HepG2 (cell line): Measurements from ENCODE around the gene ZNF446.

ENCODE experiments used
- CTCF ChIP-seq: sonication (generic); formaldehyde crosslinking; IDR thresholded peaks from 2 replicates; pipeline ENCODE4 v1.5.0; 2020; ENCODE audit warnings: mild to moderate bottlenecking, missing genetic modification reagents, moderate library complexity
- EED ChIP-seq: sonication (generic); formaldehyde crosslinking; IDR thresholded peaks from 2 replicates; pipeline ENCODE4 v1.5.0; 2020; ENCODE audit warnings: mild to moderate bottlenecking, missing genetic modification reagents
- ELF4 ChIP-seq: sonication (generic); formaldehyde crosslinking; IDR thresholded peaks from 2 replicates; pipeline ENCODE4 v1.5.0; 2020; ENCODE audit warnings: missing genetic modification reagents, mild to moderate bottlenecking, moderate library complexity, borderline replicate concordance
- FOXP4 ChIP-seq: sonication (generic); formaldehyde crosslinking; IDR thresholded peaks from 2 replicates; pipeline ENCODE4 v1.4.0; 2020; ENCODE audit warnings: missing genetic modification reagents
- HMGXB4 ChIP-seq, 2 experiments: sonication (generic) in 1 of 2; formaldehyde crosslinking in 1 of 2; IDR thresholded peaks; 2 replicates each; pipeline versions ENCODE4 v1.4.0 to v1.6.1; 2018 to 2020; ENCODE audit warnings: missing genetic modification reagents in 2 of 2, borderline replicate concordance in 1 of 2, low read depth in 1 of 2, mild to moderate bottlenecking in 1 of 2, missing biosample characterization in 1 of 2
- POLR2A ChIP-seq, 2 experiments: IDR thresholded peaks; 2 replicates each; pipeline ENCODE4 v1.6.1; 2011; ENCODE audit warnings: low read depth in 2 of 2, low read length in 2 of 2, mild to moderate bottlenecking in 1 of 2, moderate library complexity in 1 of 2; ENCODE audit not compliant: insufficient read depth in 1 of 2
- POLR2AphosphoS2 ChIP-seq: IDR thresholded peaks from 2 replicates; pipeline ENCODE4 v1.6.1; 2011; ENCODE audit warnings: low read depth, low read length, improper control_type of control experiment
- RAD21 ChIP-seq: fragments of 450-650 bp; formaldehyde crosslinking; IDR thresholded peaks from 2 replicates; pipeline ENCODE4 v1.5.0; 2020; ENCODE audit warnings: mild to moderate bottlenecking
- TCF7L2 ChIP-seq: IDR thresholded peaks from 2 replicates; pipeline ENCODE4 v1.6.1; 2011; ENCODE audit warnings: mild to moderate bottlenecking, low read depth, low read length, moderate library complexity
- XRCC5 ChIP-seq: fragments of 200-400 bp; formaldehyde crosslinking; optimal IDR thresholded peaks from 2 replicates; pipeline ENCODE3; 2017; ENCODE audit warnings: mild to moderate bottlenecking, low read length
- ZBTB49 ChIP-seq: sonication (generic); formaldehyde crosslinking; IDR thresholded peaks from 2 replicates; pipeline ENCODE4 v1.4.0; 2020; ENCODE audit warnings: missing genetic modification reagents, borderline replicate concordance
- ZNF275 ChIP-seq: sonication (generic); formaldehyde crosslinking; IDR thresholded peaks from 2 replicates; pipeline ENCODE4 v1.8.0; 2022; ENCODE audit warnings: missing genetic modification reagents, mild to moderate bottlenecking, inconsistent platforms, borderline replicate concordance

- TF ChIP-seq XRCC5 (no peak), TCF7L2 (no peak), EED (CRISPR knock-in tag) (no peak), ZBTB49 (CRISPR knock-in tag) (no peak), ZNF275 (CRISPR knock-in tag) (no peak), ELF4 (no peak), FOXP4 (CRISPR knock-in tag) (no peak), RAD21 (CRISPR knock-in tag) (no peak), CTCF (CRISPR knock-in tag) (no peak), HMGXB4 (CRISPR knock-in tag; IDR thresholded peaks at IDR 0.05; ENCODE audit: borderline replicate concordance in 1 of 2, low read depth in 1 of 2) (no peak), POLR2AphosphoS2 (no peak), POLR2A (IDR thresholded peaks at IDR 0.05; ENCODE audit: insufficient read depth in 1 of 2, low read depth in 2 of 2, low read length in 2 of 2) (no peak)
Observed at GRCh38 chr19:58473775-58474174, 2.4 kb upstream of the ZNF446 start.
